Measurements from ENCODE around the gene KLK11. TPM values are rescaled to one million over a fixed set of nuclear protein-coding genes. Genes with fewer than 3 reads are reported as not detected.

The KLK11 gene
- polyA plus RNA-seq, 3 donors: not detected

- Histone ChIP-seq H4K20me1 (ENCODE audit: insufficient read depth, low read length) (no peaks in the 10 kb centered on the region), H3K9ac (ENCODE audit: insufficient read depth, low read length, poor library complexity, severe bottlenecking) (no peak overlapping the region), H3K36me3 (replicated peaks in 1 of 2; ENCODE audit: control insufficient read depth in 1 of 2, insufficient read depth in 2 of 2, low read length in 2 of 2) (no peaks in the 10 kb centered on the region), H3K4me1 (ENCODE audit: control insufficient read depth in 1 of 2, insufficient read depth in 2 of 2, low read length in 2 of 2) (no peaks in the 10 kb centered on the region), H3K4me2 (replicated peaks; ENCODE audit: extremely low read depth, low read length, poor library complexity, severe bottlenecking) (no peak overlapping the region), H3K4me3 (replicated peaks in 1 of 3; ENCODE audit: low read depth in 2 of 3, low read length in 3 of 3) (no peak overlapping the region), H3K27me3 (ENCODE audit: control insufficient read depth in 2 of 2, insufficient read depth in 2 of 2, low read length in 2 of 2) (peaks cover 0 to 4% of the 10 kb centered on the region in 2 donors), H3K27ac (ENCODE audit: low read depth in 1 of 2, low read length in 2 of 2) (no peak overlapping the region), H3K79me2 (ENCODE audit: insufficient read depth, low read length) (no peaks in the 10 kb centered on the region), H3K9me3 (replicated peaks in 1 of 2; ENCODE audit: control insufficient read depth in 1 of 2, insufficient read depth in 1 of 2, low read length in 2 of 2) (peaks cover 5% of the 10 kb centered on the region in 2 donors), H2AFZ (ENCODE audit: insufficient read depth, low read depth, low read length, poor library complexity, severe bottlenecking) (no peak overlapping the region)
- Mint-ChIP-seq H3K36me3 (no peaks in the 10 kb centered on the region), H3K27ac (no peak overlapping the region), H3K4me3 (no peak overlapping the region), H3K9me3 (peaks cover 4 to 13% (median 8%) of the 10 kb centered on the region in 7 donors), H3K27me3 (ENCODE audit: low read depth in 3 of 3) (peaks cover 20 to 50% (median 35%) of the 10 kb centered on the region in 3 donors), H3K4me1 (peaks cover 4% of the 10 kb centered on the region)
- WGBS (ENCODE audit: insufficient coverage): no CpG with 5 or more reads among the region's 1 CpG
- TF ChIP-seq CTCF (IDR thresholded peaks at IDR 0.05): no peak
- DNase-seq: no peak
- intact Hi-C loops (cut with micrococcal nuclease): no loop called here
These were observed 21.2 kb downstream of the KLK11 start for GRCh38 chr19:51005248-51005647.

GRCh38 chr19:51003316-51003715 lies 23.1 kb downstream of the KLK11 start:
- Mint-ChIP-seq H3K27ac (peak overlapping the region in 1 of 7 donors; percentile 49), H3K4me3 (no peak overlapping the region)
- no peaks in the 10 kb centered on the region for H3K36me3 ChIP-seq (replicated peaks in 1 of 2; ENCODE audit: control insufficient read depth in 1 of 2, insufficient read depth in 2 of 2, low read length in 2 of 2)

More at GRCh38 chr19:51003316-51003715, 23.1 kb downstream of the KLK11 start:
- intact Hi-C loops (cut with micrococcal nuclease): no loop called here
- Mint-ChIP-seq H3K27me3 (ENCODE audit: low read depth in 3 of 3) (peaks cover 17 to 50% (median 34%) of the 10 kb centered on the region in 3 donors), H3K4me1 (peaks cover 4% of the 10 kb centered on the region), H3K9me3 (peaks cover 4 to 13% (median 8%) of the 10 kb centered on the region in 7 donors), H3K36me3 (no peaks in the 10 kb centered on the region)
- Histone ChIP-seq H3K27me3 (ENCODE audit: control insufficient read depth in 2 of 2, insufficient read depth in 2 of 2, low read length in 2 of 2) (peaks cover 0 to 4% of the 10 kb centered on the region in 2 donors), H3K27ac (ENCODE audit: low read depth in 1 of 2, low read length in 2 of 2) (no peak overlapping the region), H3K79me2 (ENCODE audit: insufficient read depth, low read length) (no peaks in the 10 kb centered on the region), H3K4me3 (replicated peaks in 1 of 3; ENCODE audit: low read depth in 2 of 3, low read length in 3 of 3) (no peak overlapping the region), H4K20me1 (ENCODE audit: insufficient read depth, low read length) (no peaks in the 10 kb centered on the region), H3K4me2 (replicated peaks; ENCODE audit: extremely low read depth, low read length, poor library complexity, severe bottlenecking) (no peak overlapping the region), H3K9me3 (replicated peaks in 1 of 2; ENCODE audit: control insufficient read depth in 1 of 2, insufficient read depth in 1 of 2, low read length in 2 of 2) (peaks cover 5% of the 10 kb centered on the region in 2 donors), H3K9ac (ENCODE audit: insufficient read depth, low read length, poor library complexity, severe bottlenecking) (no peak overlapping the region), H3K4me1 (ENCODE audit: control insufficient read depth in 1 of 2, insufficient read depth in 2 of 2, low read length in 2 of 2) (no peaks in the 10 kb centered on the region), H2AFZ (ENCODE audit: insufficient read depth, low read depth, low read length, poor library complexity, severe bottlenecking) (no peak overlapping the region)
- no peak for TF ChIP-seq CTCF (IDR thresholded peaks at IDR 0.05)
- no peak for DNase-seq
- WGBS (ENCODE audit: insufficient coverage): 67% methylated on average over 7 of the region's 7 CpGs
